Endometrial microvascular endothelial cells (primary cell): ENCODE results near the gene PLXNA4. TPM values are rescaled to one million over a fixed set of nuclear protein-coding genes. Genes with fewer than 3 reads are reported as not detected.

Experiments used
- in situ Hi-C: cut with HindIII; loops from 2 replicates; pipeline ENCODE4 v1.10.0; 2017; ENCODE audit warnings: low sequenced_read_pairs, low pct_unique_long_range_greater_than_20kb; ENCODE audit errors: inconsistent ontology term
- total RNA-seq: library from RNA; depleted of rRNA; stranded (reverse); fragments of >200 nt; gene quantifications from one replicate; pipeline ENCODE4 v1.2.3, GENCODE V29; 2015; ENCODE audit errors: inconsistent ontology term

The PLXNA4 gene
- total RNA-seq, 1 donor from 2014 or later, result 0.19 TPM

- in situ Hi-C loops, result no loop called here
These were observed 58.0 kb downstream of the PLXNA4 start for GRCh38 chr7:132518102-132518838.

GRCh38 chr7:132516042-132516840, 60.0 kb downstream of the PLXNA4 start:
- in situ Hi-C loops, result no loop called here

GRCh38 chr7:132515181-132515580, 61.1 kb downstream of the PLXNA4 start:
- in situ Hi-C loops, result no loop called here

GRCh38 chr7:132514430-132514829, 61.8 kb downstream of the PLXNA4 start:
- in situ Hi-C loops, result no loop called here

GRCh38 chr7:132511921-132512320, 64.3 kb downstream of the PLXNA4 start:
- in situ Hi-C loops, result no loop called here

GRCh38 chr7:132511387-132511786, 64.9 kb downstream of the PLXNA4 start:
- in situ Hi-C loops, result no loop called here

GRCh38 chr7:132509643-132510042, 66.6 kb downstream of the PLXNA4 start:
- in situ Hi-C loops, result no loop called here

GRCh38 chr7:132508724-132509353, 67.4 kb downstream of the PLXNA4 start:
- in situ Hi-C loops, result no loop called here

GRCh38 chr7:132504852-132505251, 71.4 kb downstream of the PLXNA4 start:
- in situ Hi-C loops, result no loop called here

GRCh38 chr7:132504071-132504470, 72.2 kb downstream of the PLXNA4 start:
- in situ Hi-C loops, result no loop called here

GRCh38 chr7:132503415-132503814, 72.9 kb downstream of the PLXNA4 start:
- in situ Hi-C loops, result no loop called here

- in situ Hi-C loops, result no loop called here
These were observed 74.3 kb downstream of the PLXNA4 start for GRCh38 chr7:132501956-132502355.

GRCh38 chr7:132500727-132501440, 75.4 kb downstream of the PLXNA4 start:
- in situ Hi-C loops, result no loop called here

- in situ Hi-C loops, result loop anchor here (25.0 kb wide), 1 partner anchor 88 kb away; the partner anchor contains the start of gene PLXNA4
These were observed 76.8 kb downstream of the PLXNA4 start for GRCh38 chr7:132499487-132499886.

GRCh38 chr7:132499065-132499464, 77.2 kb downstream of the PLXNA4 start:
- in situ Hi-C loops, result loop anchor here (25.0 kb wide), 1 partner anchor 88 kb away; the partner anchor contains the start of gene PLXNA4

GRCh38 chr7:132498319-132498718, 78.0 kb downstream of the PLXNA4 start:
- in situ Hi-C loops, result loop anchor here (25.0 kb wide), 1 partner anchor 89 kb away; the partner anchor contains the start of gene PLXNA4

GRCh38 chr7:132497098-132497497, 79.2 kb downstream of the PLXNA4 start:
- in situ Hi-C loops, result loop anchor here (25.0 kb wide), 1 partner anchor 90 kb away; the partner anchor contains the start of gene PLXNA4

GRCh38 chr7:132495936-132496335, 80.3 kb downstream of the PLXNA4 start:
- in situ Hi-C loops, result loop anchor here (25.0 kb wide), 1 partner anchor 91 kb away; the partner anchor contains the start of gene PLXNA4

GRCh38 chr7:132494474-132494873, 81.8 kb downstream of the PLXNA4 start:
- in situ Hi-C loops, result loop anchor here (25.0 kb wide), 1 partner anchor 93 kb away; the partner anchor contains the start of gene PLXNA4
